ENCODE data around the gene RIPOR3.
A peak's percentile ranks its signal among the peaks of the same experiment; 100 is the strongest.
"Not testable (repeated sequence)": the region's sequence is repeated elsewhere in the genome, so short reads cannot be mapped to it uniquely, and the experiment has no call there.

RIPOR3 gene

GRCh38 chr20:50724851-50725723 is 33.7 kb upstream of the RIPOR3 start:
- DNase-seq (ENCODE audit: low read depth), result peak; percentile 69

- DNase-seq (ENCODE audit: low read depth), result no peak
Observed at GRCh38 chr20:50724112-50724725, 32.9 kb upstream of the RIPOR3 start.

- DNase-seq (ENCODE audit: low read depth), result no peak
Observed at GRCh38 chr20:50723672-50724071, 32.3 kb upstream of the RIPOR3 start.

GRCh38 chr20:50722424-50723155 is 31.2 kb upstream of the RIPOR3 start:
- no peak for DNase-seq (ENCODE audit: low read depth)

GRCh38 chr20:50721881-50722281 is 30.5 kb upstream of the RIPOR3 start:
- no peak for DNase-seq (ENCODE audit: low read depth)

- no peak for DNase-seq (ENCODE audit: low read depth)
Observed at GRCh38 chr20:50720582-50720981, 29.2 kb upstream of the RIPOR3 start.

GRCh38 chr20:50720026-50720425 is 28.7 kb upstream of the RIPOR3 start:
- no peak for DNase-seq (ENCODE audit: low read depth)

- DNase-seq (ENCODE audit: low read depth), result no peak
Observed at GRCh38 chr20:50719328-50719727, 28.0 kb upstream of the RIPOR3 start.

- DNase-seq (ENCODE audit: low read depth), result no peak
Observed at GRCh38 chr20:50717974-50718761, 26.8 kb upstream of the RIPOR3 start.

- DNase-seq (ENCODE audit: low read depth), result no peak
Observed at GRCh38 chr20:50717312-50717711, 26.0 kb upstream of the RIPOR3 start.

- no peak for DNase-seq (ENCODE audit: low read depth)
Observed at GRCh38 chr20:50716518-50716917, 25.2 kb upstream of the RIPOR3 start.

- DNase-seq (ENCODE audit: low read depth), result no peak
Observed at GRCh38 chr20:50715694-50716093, 24.4 kb upstream of the RIPOR3 start.

GRCh38 chr20:50714426-50714825 is 23.1 kb upstream of the RIPOR3 start:
- not testable (repeated sequence) for DNase-seq (ENCODE audit: low read depth)

GRCh38 chr20:50713657-50714101 is 22.3 kb upstream of the RIPOR3 start:
- no peak for DNase-seq (ENCODE audit: low read depth)

- no peak for DNase-seq (ENCODE audit: low read depth)
Observed at GRCh38 chr20:50712771-50713656, 21.7 kb upstream of the RIPOR3 start.

- DNase-seq (ENCODE audit: low read depth), result no peak
Observed at GRCh38 chr20:50711113-50711825, 19.9 kb upstream of the RIPOR3 start.

- no peak for DNase-seq (ENCODE audit: low read depth)
Observed at GRCh38 chr20:50710492-50711063, 19.2 kb upstream of the RIPOR3 start.

- no peak for DNase-seq (ENCODE audit: low read depth)
Observed at GRCh38 chr20:50709636-50709973, 18.3 kb upstream of the RIPOR3 start.

- DNase-seq (ENCODE audit: low read depth), result no peak
Observed at GRCh38 chr20:50708845-50709635, 17.7 kb upstream of the RIPOR3 start.
